K562 (cell line): Measurements from ENCODE around the gene NCAM2. TPM values are rescaled to one million over a fixed set of nuclear protein-coding genes. Genes with fewer than 3 reads are reported as not detected.

ENCODE experiments used
- ATAC-seq: fragments of 200-7000 bp; cut with Tn5 transposase; 3 replicates; pipeline ENCODE4 v1.9.1; 2020; ENCODE audit warnings: moderate library complexity
- BruUV-seq: library from RNA; stranded (reverse); fragments of 400-500 nt; replicated peaks from 2 replicates; lab custom pipeline; 2021; lab: Mats Ljungman, UMichigan
- CTCF ChIA-PET: fragments of 300-600 bp; formaldehyde crosslinking; extraction: SDS; loops from one replicate; lab custom pipeline; 2021; ENCODE audit warnings: low intra/inter-chr PET ratio; lab: Yijun Ruan, JAX
- POLR2A ChIA-PET: fragments of 300-600, 350-650 bp; sonication (Branson Sonifier 250); formaldehyde crosslinking; extraction: SDS; loops from one replicate; lab custom pipeline; 2021; ENCODE audit warnings: antibody characterized with exemption, inconsistent platforms; lab: Yijun Ruan, JAX
- DNase-seq, 4 experiments: peaks; one replicate each; pipeline versions ENCODE4 v3.0.0 to v3.0.0-alpha.2; 2011 to 2018; ENCODE audit warnings: low spot score in 3 of 4, mixed read lengths in 3 of 4; ENCODE audit errors: extremely low read depth in 1 of 4
- FAIRE-seq: peaks from 2 replicates; lab custom pipeline; 2011; peaks lifted over from hg19 to GRCh38; lab: Jason Lieb, UNC
- H2AFZ ChIP-seq: 2 replicates; pipeline ENCODE4 v1.6.0; 2011; ENCODE audit warnings: low read depth, low read length, control low read depth, inconsistent platforms
- H3K27ac ChIP-seq: fragments of 200-600 bp; 3 replicates; pipeline ENCODE4 v1.8.0; 2011; ENCODE audit warnings: low read depth, mild to moderate bottlenecking, control low read depth, inconsistent platforms, low read length, moderate library complexity, mixed read lengths; ENCODE audit errors: extremely low read depth
- H3K27me3 ChIP-seq, 2 experiments: fragments of 300-600 bp in 1 of 2; 2 replicates in 1 of 2; 3 replicates in 1 of 2; pipeline versions ENCODE4 v1.6.0 to v1.8.0; 2011; ENCODE audit warnings: inconsistent platforms in 2 of 2, low read length in 2 of 2, mild to moderate bottlenecking in 1 of 2, mixed read lengths in 1 of 2, moderate library complexity in 1 of 2; ENCODE audit not compliant: control insufficient read depth in 2 of 2, insufficient read depth in 2 of 2
- H3K36me3 ChIP-seq: fragments of 300-600 bp; 3 replicates; pipeline ENCODE4 v1.8.0; 2011; ENCODE audit warnings: mild to moderate bottlenecking, low read length, inconsistent platforms; ENCODE audit not compliant: control insufficient read depth, insufficient read depth
- H3K4me1 ChIP-seq, 2 experiments: fragments of 200-600 bp in 1 of 2; replicated peaks in 1 of 2; 2 replicates in 1 of 2; 3 replicates in 1 of 2; pipeline versions ENCODE4 v1.5.1 to v1.8.0; 2011; ENCODE audit warnings: inconsistent platforms in 2 of 2, low read length in 2 of 2, mild to moderate bottlenecking in 1 of 2, mixed read lengths in 1 of 2, moderate library complexity in 1 of 2; ENCODE audit not compliant: control insufficient read depth in 2 of 2, insufficient read depth in 2 of 2
- H3K4me2 ChIP-seq: 2 replicates; pipeline ENCODE4 v1.6.1; 2011; ENCODE audit warnings: low read length, control low read depth, inconsistent platforms, mixed read lengths; ENCODE audit not compliant: insufficient read depth
- H3K4me3 ChIP-seq: fragments of 200-600 bp; sonication (generic), shearing (Covaris generic); 2 replicates; pipeline ENCODE4 v1.5.1; 2016; ENCODE audit warnings: control low read depth, inconsistent platforms
- H3K79me2 ChIP-seq: fragments of 200-600 bp; 3 replicates; pipeline ENCODE4 v1.8.0; 2011; ENCODE audit warnings: low read length, inconsistent platforms; ENCODE audit not compliant: control insufficient read depth, insufficient read depth
- H3K9ac ChIP-seq, 2 experiments: 2 replicates each; pipeline versions ENCODE4 v1.6.0 to v1.6.1; 2011; ENCODE audit warnings: low read depth in 2 of 2, low read length in 2 of 2, control low read depth in 1 of 2, inconsistent platforms in 1 of 2, mild to moderate bottlenecking in 1 of 2, mixed read lengths in 1 of 2; ENCODE audit not compliant: insufficient read depth in 1 of 2
- H3K9me1 ChIP-seq: one replicate; pipeline ENCODE4 v1.6.0; 2011; ENCODE audit warnings: inconsistent platforms, mild to moderate bottlenecking, low read length, moderate library complexity; ENCODE audit not compliant: control insufficient read depth, insufficient read depth
- H3K9me3 ChIP-seq: replicated peaks from 2 replicates; pipeline ENCODE4 v1.5.1; 2011; ENCODE audit warnings: low read depth, low read length, inconsistent platforms; ENCODE audit not compliant: control insufficient read depth, insufficient read depth
- H4K20me1 ChIP-seq: replicated peaks from 2 replicates; pipeline ENCODE4 v1.6.1; 2011; ENCODE audit warnings: low read length, inconsistent platforms, mixed read lengths; ENCODE audit not compliant: control insufficient read depth, insufficient read depth
- ATF1 ChIP-seq, 2 experiments: fragments of 450-650 bp in 1 of 2; IDR thresholded peaks; 2 replicates each; pipeline ENCODE4 v1.6.1; 2016; ENCODE audit warnings: missing compliant biosample characterization in 1 of 2, missing genetic modification characterization in 1 of 2
- ZNF408 ChIP-seq: fragments of 250-450 bp; sonication (Bioruptor Pico); IDR thresholded peaks from 2 replicates; pipeline ENCODE4 v1.4.0; 2020; ENCODE audit warnings: low read depth, mild to moderate bottlenecking, moderate library complexity
- WGBS: fragments of 100-300 bp; shearing (Covaris generic); methylation state at CpG from one replicate; pipeline ENCODE4 v1.1.6; 2016; ENCODE audit warnings: low coverage, mixed read lengths; ENCODE audit not compliant: insufficient coverage; ENCODE audit errors: missing lambda C conversion rate; 5-methylcytosine and 5-hydroxymethylcytosine counted together
- in situ Hi-C: fragments of 300-500 bp; cut with MboI; formaldehyde crosslinking; loops from 4 replicates; pipeline ENCODE4 v1.15.0; 2018; ENCODE audit warnings: inconsistent platforms, mixed read lengths
- intact Hi-C: fragments of 100-400 bp; cut with micrococcal nuclease; formaldehyde crosslinking; loops from 2 replicates; pipeline ENCODE4 v1.14.2; 2022
- polyA plus RNA-seq, 8 experiments: library from polyadenylated mRNA; depleted of rRNA in 4 of 8; stranded (reverse) in 5 of 8; unstranded in 3 of 8; fragments of >200 nt; fragmentation: Nextera tagmentation in 2 of 8; fragmentation: Illumina TruSeq in 1 of 8; extraction: Ambion mirVana in 2 of 8; extraction: Trizol in 1 of 8; gene quantifications; 2 replicates each; pipeline versions ENCODE4 v1.2.1 to v1.2.3, GENCODE V29; 2011 to 2014; ENCODE audit warnings: inconsistent platforms in 1 of 8, missing spikeins in 1 of 8
- total RNA-seq, 7 experiments: library from RNA; depleted of rRNA in 6 of 7; stranded (reverse); fragments of >200 nt in 6 of 7; fragmentation: Illumina TruSeq in 2 of 7; extraction: Trizol in 2 of 7; gene quantifications; 2 replicates each; pipeline versions ENCODE4 v1.2.1 to v1.2.3, GENCODE V29; 2011 to 2021; ENCODE audit warnings: low replicate concordance in 1 of 7
- TF ChIP-seq, protein P1 (sequence below): fragments of 450-650 bp; formaldehyde crosslinking; conservative IDR thresholded peaks from 2 replicates; pipeline ENCODE4 v1.4.0; 2022; ENCODE audit warnings: mild to moderate bottlenecking, missing genetic modification characterization
- TF ChIP-seq, protein P2 (sequence below): fragments of 250-450 bp; sonication (Bioruptor Pico); IDR thresholded peaks from 2 replicates; pipeline ENCODE4 v1.8.0; 2022; ENCODE audit warnings: moderate library complexity, mild to moderate bottlenecking, inconsistent platforms
- TF ChIP-seq, protein P3 (sequence below), 2 experiments: fragments of 450-650 bp in 1 of 2; sonication (generic) in 1 of 2; formaldehyde crosslinking in 1 of 2; IDR thresholded peaks in 1 of 2; conservative IDR thresholded peaks in 1 of 2; 2 replicates each; pipeline versions ENCODE4 v1.6.1 to v1.8.1; 2016 to 2023; ENCODE audit warnings: mild to moderate bottlenecking in 2 of 2, moderate library complexity in 2 of 2, inconsistent platforms in 1 of 2, missing genetic modification reagents in 1 of 2
- TF ChIP-seq, protein P4 (sequence below), 2 experiments: fragments of 450-650 bp in 1 of 2; sonication (generic) in 1 of 2; formaldehyde crosslinking in 1 of 2; IDR thresholded peaks; 2 replicates each; pipeline versions ENCODE4 v1.7.1 to v1.9.0; 2016 to 2022; ENCODE audit warnings: inconsistent platforms in 1 of 2, mild to moderate bottlenecking in 1 of 2, missing genetic modification reagents in 1 of 2

The NCAM2 gene
- total and polyA plus RNA-seq, 9 of the 15 experiments (the other 6 are each of a cell fraction or from before 2014, with no cell fraction given): 14.0 to 58.2 (median 27.8) TPM

- TF ChIP-seq, protein P1, sequence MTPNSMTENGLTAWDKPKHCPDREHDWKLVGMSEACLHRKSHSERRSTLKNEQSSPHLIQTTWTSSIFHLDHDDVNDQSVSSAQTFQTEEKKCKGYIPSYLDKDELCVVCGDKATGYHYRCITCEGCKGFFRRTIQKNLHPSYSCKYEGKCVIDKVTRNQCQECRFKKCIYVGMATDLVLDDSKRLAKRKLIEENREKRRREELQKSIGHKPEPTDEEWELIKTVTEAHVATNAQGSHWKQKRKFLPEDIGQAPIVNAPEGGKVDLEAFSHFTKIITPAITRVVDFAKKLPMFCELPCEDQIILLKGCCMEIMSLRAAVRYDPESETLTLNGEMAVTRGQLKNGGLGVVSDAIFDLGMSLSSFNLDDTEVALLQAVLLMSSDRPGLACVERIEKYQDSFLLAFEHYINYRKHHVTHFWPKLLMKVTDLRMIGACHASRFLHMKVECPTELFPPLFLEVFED: no peak
- TF ChIP-seq, protein P2, sequence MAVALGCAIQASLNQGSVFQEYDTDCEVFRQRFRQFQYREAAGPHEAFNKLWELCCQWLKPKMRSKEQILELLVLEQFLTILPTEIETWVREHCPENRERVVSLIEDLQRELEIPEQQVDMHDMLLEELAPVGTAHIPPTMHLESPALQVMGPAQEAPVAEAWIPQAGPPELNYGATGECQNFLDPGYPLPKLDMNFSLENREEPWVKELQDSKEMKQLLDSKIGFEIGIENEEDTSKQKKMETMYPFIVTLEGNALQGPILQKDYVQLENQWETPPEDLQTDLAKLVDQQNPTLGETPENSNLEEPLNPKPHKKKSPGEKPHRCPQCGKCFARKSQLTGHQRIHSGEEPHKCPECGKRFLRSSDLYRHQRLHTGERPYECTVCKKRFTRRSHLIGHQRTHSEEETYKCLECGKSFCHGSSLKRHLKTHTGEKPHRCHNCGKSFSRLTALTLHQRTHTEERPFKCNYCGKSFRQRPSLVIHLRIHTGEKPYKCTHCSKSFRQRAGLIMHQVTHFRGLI (CRISPR knock-in tag): no peak
- TF ChIP-seq ATF1 (CRISPR knock-in tag; IDR thresholded peaks at IDR 0.05) (no peak), ATF1 (tag; IDR thresholded peaks at IDR 0.05) (peak; percentile 45), ZNF408 (CRISPR knock-in tag) (no peak)
- TF ChIP-seq, protein P3, sequence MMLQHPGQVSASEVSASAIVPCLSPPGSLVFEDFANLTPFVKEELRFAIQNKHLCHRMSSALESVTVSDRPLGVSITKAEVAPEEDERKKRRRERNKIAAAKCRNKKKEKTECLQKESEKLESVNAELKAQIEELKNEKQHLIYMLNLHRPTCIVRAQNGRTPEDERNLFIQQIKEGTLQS (IDR thresholded peaks at IDR 0.05): peak; percentile 92
- TF ChIP-seq, protein P3 (CRISPR knock-in tag; conservative IDR thresholded peaks at IDR 0.05): no peak; the same call in 1 of the 2 replicates
Observed at GRCh38 chr21:21003701-21004100, 5.5 kb downstream of the NCAM2 start (continued).

- H2AFZ ChIP-seq: 0 out of 2 replicates have a peak overlapping the region, but pooled peaks have one; percentile 16
- no peak for ATAC-seq
- no peak overlapping the region for H3K4me2 ChIP-seq
- no peaks in the 10 kb centered on the region for H4K20me1 ChIP-seq
- no peaks in the 10 kb centered on the region for H3K27me3 ChIP-seq
- WGBS: 4% methylated on average over 6 of the region's 6 CpGs
- no peak overlapping the region for H3K9ac ChIP-seq
- H3K4me3 ChIP-seq: no peak overlapping the region
- no peak for FAIRE-seq
- in situ Hi-C loops (loop anchor here (10.0 to 25.0 kb wide), 4 partner anchors 97 to 1780 kb away; no protein-coding TSS in a partner anchor), intact Hi-C loops (no loop called here)
- no peak for DNase-seq
- POLR2A ChIA-PET: no interaction called here
- BruUV-seq: no TSS peak
- H3K36me3 ChIP-seq: no peaks in the 10 kb centered on the region
- no peaks in the 10 kb centered on the region for H3K9me1 ChIP-seq
- H3K4me1 ChIP-seq: no peaks in the 10 kb centered on the region
- H3K27ac ChIP-seq: no peak overlapping the region
- CTCF ChIA-PET: no interaction called here
- no peaks in the 10 kb centered on the region for H3K79me2 ChIP-seq
- H3K9me3 ChIP-seq: no peaks in the 10 kb centered on the region
- TF ChIP-seq, protein P4, sequence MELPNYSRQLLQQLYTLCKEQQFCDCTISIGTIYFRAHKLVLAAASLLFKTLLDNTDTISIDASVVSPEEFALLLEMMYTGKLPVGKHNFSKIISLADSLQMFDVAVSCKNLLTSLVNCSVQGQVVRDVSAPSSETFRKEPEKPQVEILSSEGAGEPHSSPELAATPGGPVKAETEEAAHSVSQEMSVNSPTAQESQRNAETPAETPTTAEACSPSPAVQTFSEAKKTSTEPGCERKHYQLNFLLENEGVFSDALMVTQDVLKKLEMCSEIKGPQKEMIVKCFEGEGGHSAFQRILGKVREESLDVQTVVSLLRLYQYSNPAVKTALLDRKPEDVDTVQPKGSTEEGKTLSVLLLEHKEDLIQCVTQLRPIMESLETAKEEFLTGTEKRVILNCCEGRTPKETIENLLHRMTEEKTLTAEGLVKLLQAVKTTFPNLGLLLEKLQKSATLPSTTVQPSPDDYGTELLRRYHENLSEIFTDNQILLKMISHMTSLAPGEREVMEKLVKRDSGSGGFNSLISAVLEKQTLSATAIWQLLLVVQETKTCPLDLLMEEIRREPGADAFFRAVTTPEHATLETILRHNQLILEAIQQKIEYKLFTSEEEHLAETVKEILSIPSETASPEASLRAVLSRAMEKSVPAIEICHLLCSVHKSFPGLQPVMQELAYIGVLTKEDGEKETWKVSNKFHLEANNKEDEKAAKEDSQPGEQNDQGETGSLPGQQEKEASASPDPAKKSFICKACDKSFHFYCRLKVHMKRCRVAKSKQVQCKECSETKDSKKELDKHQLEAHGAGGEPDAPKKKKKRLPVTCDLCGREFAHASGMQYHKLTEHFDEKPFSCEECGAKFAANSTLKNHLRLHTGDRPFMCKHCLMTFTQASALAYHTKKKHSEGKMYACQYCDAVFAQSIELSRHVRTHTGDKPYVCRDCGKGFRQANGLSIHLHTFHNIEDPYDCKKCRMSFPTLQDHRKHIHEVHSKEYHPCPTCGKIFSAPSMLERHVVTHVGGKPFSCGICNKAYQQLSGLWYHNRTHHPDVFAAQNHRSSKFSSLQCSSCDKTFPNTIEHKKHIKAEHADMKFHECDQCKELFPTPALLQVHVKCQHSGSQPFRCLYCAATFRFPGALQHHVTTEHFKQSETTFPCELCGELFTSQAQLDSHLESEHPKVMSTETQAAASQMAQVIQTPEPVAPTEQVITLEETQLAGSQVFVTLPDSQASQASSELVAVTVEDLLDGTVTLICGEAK (IDR thresholded peaks at IDR 0.05): no peak
- TF ChIP-seq, protein P4 (CRISPR knock-in tag; IDR thresholded peaks at IDR 0.05): no peak
Observed at GRCh38 chr21:21007606-21008005, 9.4 kb downstream of the NCAM2 start.
